Ishikawa (cell line): ENCODE measurements around the gene SFTPD.

Experiments used
- CEBPB ChIP-seq: IDR thresholded peaks from 2 replicates; pipeline ENCODE4 v1.6.1; 2012
- CREB1 ChIP-seq: IDR thresholded peaks from 2 replicates; pipeline ENCODE4 v1.6.1; 2012; ENCODE audit warnings: low read depth
- EP300 ChIP-seq: IDR thresholded peaks from 2 replicates; pipeline ENCODE4 v1.6.1; 2012; ENCODE audit warnings: borderline replicate concordance
- FOXM1 ChIP-seq: IDR thresholded peaks from 2 replicates; pipeline ENCODE4 v1.6.1; 2012; ENCODE audit warnings: low read depth, borderline replicate concordance
- RAD21 ChIP-seq: IDR thresholded peaks from 2 replicates; pipeline ENCODE4 v1.6.1; 2012; ENCODE audit warnings: low read depth
- REST ChIP-seq: IDR thresholded peaks from 2 replicates; pipeline ENCODE4 v1.6.1; 2012; ENCODE audit warnings: low read depth, mild to moderate bottlenecking
- TAF1 ChIP-seq: IDR thresholded peaks from 2 replicates; pipeline ENCODE4 v1.6.1; 2012; ENCODE audit warnings: low read depth, mild to moderate bottlenecking
- TCF12 ChIP-seq: IDR thresholded peaks from 2 replicates; pipeline ENCODE4 v1.6.1; 2012; ENCODE audit warnings: low read depth
- YY1 ChIP-seq: IDR thresholded peaks from 2 replicates; pipeline ENCODE4 v1.6.1; 2012; ENCODE audit warnings: low read depth
- ZBTB7A ChIP-seq: IDR thresholded peaks from 2 replicates; pipeline ENCODE4 v1.6.1; 2012; ENCODE audit warnings: low read depth

- TF ChIP-seq CREB1 (no peak), RAD21 (no peak), TCF12 (no peak), EP300 (no peak), ZBTB7A (no peak; the same call in 1 of the 2 replicates), CEBPB (no peak), TAF1 (no peak), REST (no peak), FOXM1 (no peak), YY1 (no peak)
Observed at GRCh38 chr10:79905322-79906314, 43.3 kb downstream of the SFTPD start.
